SU-DHL-6 (cell line): Measurements from ENCODE around the gene C16orf54.
"Not testable (repeated sequence)": the region's sequence is repeated elsewhere in the genome, so short reads cannot be mapped to it uniquely, and the experiment has no call there.

Experiments used
- H2AFZ ChIP-seq: fragments of 200-600 bp; sonication (generic); 2 replicates; pipeline ENCODE4 v1.6.1; 2014; ENCODE audit warnings: low read depth, mild to moderate bottlenecking, moderate library complexity, mixed read lengths, antibody characterized with exemption, low read length; ENCODE audit not compliant: severe bottlenecking
- H3F3A ChIP-seq: fragments of 200-600 bp; shearing (Covaris generic); 2 replicates; pipeline ENCODE4 v1.6.0; 2016; ENCODE audit warnings: antibody characterized with exemption, mild to moderate bottlenecking; ENCODE audit not compliant: insufficient read depth
- H3K27ac ChIP-seq: fragments of 200-600 bp; sonication (generic); 2 replicates; pipeline ENCODE4 v1.5.1; 2016; ENCODE audit warnings: low read depth, mild to moderate bottlenecking, low read length, moderate library complexity, mixed read lengths
- H3K27me3 ChIP-seq: fragments of 200-600 bp; sonication (generic), shearing (Covaris generic); 2 replicates; pipeline ENCODE4 v1.6.0; 2014; ENCODE audit warnings: mild to moderate bottlenecking, low read length
- H3K36me3 ChIP-seq: fragments of 200-600 bp; sonication (generic); 2 replicates; pipeline ENCODE4 v1.6.1; 2014; ENCODE audit warnings: mild to moderate bottlenecking, low read length, mixed read lengths
- H3K4me2 ChIP-seq: fragments of 300-600, 200-600 bp; shearing (Covaris generic), sonication (generic); 2 replicates; pipeline ENCODE4 v1.6.0; 2014; ENCODE audit warnings: low read length, low read depth, mild to moderate bottlenecking; ENCODE audit not compliant: poor library complexity, severe bottlenecking
- H3K4me3 ChIP-seq: fragments of 200-600 bp; sonication (generic); 2 replicates; pipeline ENCODE4 v1.5.1; 2014; ENCODE audit warnings: antibody characterized with exemption, low read length, mild to moderate bottlenecking, mixed read lengths; ENCODE audit not compliant: insufficient read depth, poor library complexity, severe bottlenecking
- H3K79me2 ChIP-seq: fragments of 200-600 bp; sonication (generic); 2 replicates; pipeline ENCODE4 v1.6.1; 2014; ENCODE audit warnings: mild to moderate bottlenecking, low read length, moderate library complexity; ENCODE audit not compliant: insufficient read depth
- H3K9ac ChIP-seq: fragments of 200-600 bp; sonication (generic); 2 replicates; pipeline ENCODE4 v1.7.0; 2014; ENCODE audit warnings: mild to moderate bottlenecking, low read length
- H3K9me2 ChIP-seq: fragments of 200-600 bp; sonication (generic); replicated peaks from 2 replicates; pipeline ENCODE4 v1.6.1; 2014; ENCODE audit warnings: low read length; ENCODE audit not compliant: insufficient read depth
- H3K9me3 ChIP-seq: fragments of 200-600 bp; sonication (generic); 2 replicates; pipeline ENCODE4 v1.6.1; 2014; ENCODE audit warnings: low read length, mixed read lengths; ENCODE audit not compliant: insufficient read depth
- H4K20me1 ChIP-seq: fragments of 200-600 bp; sonication (generic); 2 replicates; pipeline ENCODE4 v1.6.1; 2014; ENCODE audit warnings: low read depth, mild to moderate bottlenecking, antibody characterized with exemption, low read length, moderate library complexity, mixed read lengths
- CTCF ChIP-seq: fragments of 200-600 bp; sonication (generic); IDR thresholded peaks from one replicate; pipeline ENCODE4 v1.5.1; 2017; ENCODE audit warnings: antibody characterized with exemption, mild to moderate bottlenecking, low read length, moderate library complexity; ENCODE audit not compliant: insufficient read depth, poor library complexity, severe bottlenecking
- EZH2phosphoT487 ChIP-seq: fragments of 200-600 bp; sonication (generic), shearing (Covaris generic); conservative IDR thresholded peaks from 2 replicates; pipeline ENCODE4 v1.6.1; 2018; ENCODE audit warnings: mild to moderate bottlenecking, antibody characterized with exemption, low read length, moderate library complexity, mixed read lengths

Gene C16orf54

GRCh38 chr16:29697391-29697790, 48.4 kb downstream of the C16orf54 start:
- Histone ChIP-seq H3K9ac (no peak overlapping the region), H3K9me3 (no peaks in the 10 kb centered on the region), H3K27ac (no peak overlapping the region), H3K4me2 (no peak overlapping the region), H3K36me3 (no peaks in the 10 kb centered on the region), H2AFZ (no peak overlapping the region), H3K27me3 (no peaks in the 10 kb centered on the region), H3K4me3 (no peak overlapping the region), H3K9me2 (no peaks in the 10 kb centered on the region), H3F3A (no peaks in the 10 kb centered on the region), H3K79me2 (no peaks in the 10 kb centered on the region), H4K20me1 (no peaks in the 10 kb centered on the region)
- TF ChIP-seq CTCF = no peak
- TF ChIP-seq EZH2phosphoT487 = no peak

- no peak overlapping the region for H3K4me3 ChIP-seq
- no peaks in the 10 kb centered on the region for H3K9me3 ChIP-seq
- H2AFZ ChIP-seq = no peak overlapping the region
- no peaks in the 10 kb centered on the region for H3K27me3 ChIP-seq
- no peak overlapping the region for H3K4me2 ChIP-seq
- H3K36me3 ChIP-seq = no peaks in the 10 kb centered on the region
- H4K20me1 ChIP-seq = no peaks in the 10 kb centered on the region
- no peaks in the 10 kb centered on the region for H3F3A ChIP-seq
- TF ChIP-seq CTCF = no peak
- no peak for TF ChIP-seq EZH2phosphoT487
- no peak overlapping the region for H3K27ac ChIP-seq
- H3K9ac ChIP-seq = no peak overlapping the region
- H3K79me2 ChIP-seq = no peaks in the 10 kb centered on the region
- H3K9me2 ChIP-seq = no peaks in the 10 kb centered on the region
Observed at GRCh38 chr16:29696881-29697331, 48.9 kb downstream of the C16orf54 start.

GRCh38 chr16:29695675-29696074, 50.1 kb downstream of the C16orf54 start:
- not testable (repeated sequence) for H4K20me1 ChIP-seq, H3F3A ChIP-seq, H3K27me3 ChIP-seq, H3K79me2 ChIP-seq, H3K4me2 ChIP-seq, H3K9me2 ChIP-seq, H3K9me3 ChIP-seq, H3K4me3 ChIP-seq, H3K9ac ChIP-seq, H3K36me3 ChIP-seq, H2AFZ ChIP-seq, H3K27ac ChIP-seq

- no peaks in the 10 kb centered on the region for H4K20me1 ChIP-seq
- no peak overlapping the region for H3K4me2 ChIP-seq
- no peaks in the 10 kb centered on the region for H3K36me3 ChIP-seq
- no peaks in the 10 kb centered on the region for H3K9me3 ChIP-seq
- no peak overlapping the region for H3K9ac ChIP-seq
- TF ChIP-seq EZH2phosphoT487 = no peak
- TF ChIP-seq CTCF = no peak
- no peaks in the 10 kb centered on the region for H3F3A ChIP-seq
- H3K27ac ChIP-seq = no peak overlapping the region
- no peaks in the 10 kb centered on the region for H3K79me2 ChIP-seq
- no peak overlapping the region for H3K4me3 ChIP-seq
- H2AFZ ChIP-seq = no peak overlapping the region
- no peaks in the 10 kb centered on the region for H3K27me3 ChIP-seq
- no peaks in the 10 kb centered on the region for H3K9me2 ChIP-seq
Observed at GRCh38 chr16:29694384-29695195, 51.2 kb downstream of the C16orf54 start.

DNA sequence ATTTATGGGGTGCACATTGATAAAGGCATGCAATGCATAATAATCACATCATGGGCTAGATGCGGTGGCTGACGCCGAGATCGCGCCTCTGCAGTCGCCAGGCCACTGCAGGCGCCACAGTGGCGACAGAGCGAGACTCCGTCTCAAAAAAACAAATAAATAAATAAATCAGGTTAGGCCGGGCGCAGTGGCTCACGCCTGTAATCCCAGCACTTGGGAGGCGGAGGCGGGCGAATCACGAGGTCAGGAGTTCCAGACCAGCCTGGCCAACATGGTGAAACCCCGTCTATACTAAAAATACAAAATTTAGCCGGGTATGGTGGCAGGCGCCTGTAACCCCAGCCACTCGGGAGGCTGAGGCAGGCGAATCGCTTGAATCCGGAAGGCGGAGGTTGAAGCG, 53.2 kb downstream of the C16orf54 start:
- not testable (repeated sequence) for H3K36me3 ChIP-seq, H3K4me3 ChIP-seq, H3K27ac ChIP-seq, H3K9ac ChIP-seq, H3K27me3 ChIP-seq, H3K4me2 ChIP-seq, H3K9me3 ChIP-seq, H3F3A ChIP-seq, H4K20me1 ChIP-seq, H3K79me2 ChIP-seq, H2AFZ ChIP-seq, H3K9me2 ChIP-seq
